HCT116 (cell line): Measurements from ENCODE around the gene LSM6. TPM values are rescaled to one million over a fixed set of nuclear protein-coding genes. Genes with fewer than 3 reads are reported as not detected.

Experiments used
- ATAC-seq: fragments of 200-7000 bp; cut with Tn5 transposase; 2 replicates; pipeline ENCODE4 v1.9.1; 2020; ENCODE audit warnings: mild to moderate bottlenecking, moderate library complexity
- BruUV-seq: library from RNA; stranded (reverse); fragments of 400-500 nt; replicated peaks from 2 replicates; lab custom pipeline; 2021; lab: Mats Ljungman, UMichigan
- CTCF ChIA-PET: fragments of 300-600 bp; sonication (Branson Sonifier 250); formaldehyde crosslinking; loops from one replicate; lab custom pipeline; 2021; ENCODE audit warnings: antibody characterized with exemption; lab: Charles Lee
- POLR2A ChIA-PET: fragments of 300-600, 350-600 bp; sonication (Branson Sonifier 250); formaldehyde crosslinking; loops from one replicate; lab custom pipeline; 2021; ENCODE audit warnings: antibody characterized with exemption; lab: Charles Lee
- RAD21 ChIA-PET, 2 experiments: fragments of 300-600 bp; sonication (Branson Sonifier 250); formaldehyde crosslinking; loops; one replicate each; lab custom pipeline; 2023; ENCODE audit warnings: low total read pairs in 2 of 2; ENCODE audit not compliant: uncharacterized antibody in 2 of 2, unreplicated experiment in 2 of 2, low non-redundant PET in 1 of 2; lab: Charles Lee
- DNase-seq: peaks from one replicate; pipeline ENCODE4 v3.0.0-alpha.2; 2010; ENCODE audit warnings: low read depth, low spot score
- H2AFZ ChIP-seq: fragments of 200-600 bp; shearing (Covaris generic), sonication (generic); 2 replicates; pipeline ENCODE4 v1.6.1; 2017; ENCODE audit warnings: low read depth, mixed run types, mixed read lengths, antibody characterized with exemption, low read length; ENCODE audit not compliant: poor library complexity, severe bottlenecking
- H3K27ac ChIP-seq: 2 replicates; pipeline ENCODE4 v1.5.1; 2012; ENCODE audit warnings: low read depth, low read length
- H3K27me3 ChIP-seq: fragments of 200-600 bp; sonication (generic); 2 replicates; pipeline ENCODE4 v1.6.1; 2016; ENCODE audit warnings: mixed run types, low read length, mixed read lengths; ENCODE audit not compliant: insufficient read depth
- H3K36me3 ChIP-seq, 2 experiments: fragments of 200-500 bp in 1 of 2; fragments of 200-600 bp in 1 of 2; sonication (Bioruptor generic) in 1 of 2; sonication (generic) in 1 of 2; 2 replicates each; pipeline versions ENCODE4 v1.5.1 to v1.6.1; 2014 to 2016; ENCODE audit warnings: low read length in 2 of 2, inconsistent platforms in 1 of 2, mixed read lengths in 1 of 2, mixed run types in 1 of 2; ENCODE audit not compliant: insufficient read depth in 2 of 2, control insufficient read depth in 1 of 2
- H3K4me1 ChIP-seq, 2 experiments: fragments of 200-600 bp in 1 of 2; sonication (generic) in 1 of 2; 2 replicates each; pipeline versions ENCODE4 v1.5.1 to v1.6.1; 2012 to 2017; ENCODE audit warnings: low read length in 2 of 2, inconsistent platforms in 1 of 2, mild to moderate bottlenecking in 1 of 2, mixed read lengths in 1 of 2, mixed run types in 1 of 2, moderate library complexity in 1 of 2; ENCODE audit not compliant: insufficient read depth in 2 of 2, control insufficient read depth in 1 of 2
- H3K4me2 ChIP-seq: fragments of 200-600 bp; sonication (generic); 2 replicates; pipeline ENCODE4 v1.6.1; 2017; ENCODE audit warnings: mixed run types, low read length, mixed read lengths
- H3K4me3 ChIP-seq, 2 experiments: fragments of 200-600 bp in 1 of 2; sonication (generic) in 1 of 2; replicated peaks in 1 of 2; 2 replicates each; pipeline ENCODE4 v1.5.1; 2011 to 2016; ENCODE audit warnings: low read length in 2 of 2, control low read depth in 1 of 2, low read depth in 1 of 2, mild to moderate bottlenecking in 1 of 2, mixed read lengths in 1 of 2, mixed run types in 1 of 2
- H3K79me2 ChIP-seq: fragments of 200-600 bp; sonication (generic); 2 replicates; pipeline ENCODE4 v1.6.1; 2017; ENCODE audit warnings: mild to moderate bottlenecking, mixed run types, low read length, moderate library complexity, mixed read lengths; ENCODE audit not compliant: insufficient read depth
- H3K9ac ChIP-seq: fragments of 200-600 bp; sonication (generic); 2 replicates; pipeline ENCODE4 v1.6.1; 2016; ENCODE audit warnings: low read length, mixed read lengths
- H3K9me2 ChIP-seq: fragments of 200-600 bp; sonication (generic), shearing (Covaris generic); 2 replicates; pipeline ENCODE4 v1.6.1; 2017; ENCODE audit warnings: mixed run types, mild to moderate bottlenecking, moderate library complexity; ENCODE audit not compliant: insufficient read depth
- H3K9me3 ChIP-seq, 2 experiments: fragments of 200-500 bp in 1 of 2; fragments of 200-600 bp in 1 of 2; sonication (Bioruptor generic) in 1 of 2; sonication (generic) in 1 of 2; 2 replicates each; pipeline ENCODE4 v1.6.1; 2014 to 2017; ENCODE audit warnings: low read length in 2 of 2, mixed read lengths in 2 of 2, inconsistent platforms in 1 of 2, low read depth in 1 of 2, mild to moderate bottlenecking in 1 of 2, mixed run types in 1 of 2, moderate library complexity in 1 of 2; ENCODE audit not compliant: control insufficient read depth in 1 of 2, insufficient read depth in 1 of 2
- H4K20me1 ChIP-seq: fragments of 200-600 bp; sonication (generic), shearing (Covaris generic); 2 replicates; pipeline ENCODE4 v1.6.1; 2017; ENCODE audit warnings: mixed run types, mild to moderate bottlenecking, moderate library complexity; ENCODE audit not compliant: insufficient read depth
- CEBPB ChIP-seq: IDR thresholded peaks from 2 replicates; pipeline ENCODE4 v1.6.1; 2012; ENCODE audit warnings: low read depth
- CTCF ChIP-seq, 3 experiments: fragments of 200-600 bp in 1 of 3; sonication (generic) in 1 of 3; IDR thresholded peaks in 2 of 3; conservative IDR thresholded peaks in 1 of 3; 2 replicates each; pipeline ENCODE4 v1.5.1; 2012 to 2017; ENCODE audit warnings: low read depth in 2 of 3, low read length in 2 of 3, antibody characterized with exemption in 1 of 3, borderline replicate concordance in 1 of 3, control low read depth in 1 of 3, mild to moderate bottlenecking in 1 of 3, mixed read lengths in 1 of 3, mixed run types in 1 of 3, moderate library complexity in 1 of 3; ENCODE audit not compliant: insufficient read depth in 1 of 3
- ELF1 ChIP-seq: IDR thresholded peaks from 2 replicates; pipeline ENCODE4 v1.6.1; 2012; ENCODE audit warnings: low read depth, borderline replicate concordance
- EZH2phosphoT487 ChIP-seq: fragments of 200-600 bp; IDR thresholded peaks from 2 replicates; pipeline ENCODE4 v1.6.1; 2018; ENCODE audit warnings: antibody characterized with exemption, borderline replicate concordance
- FOSL1 ChIP-seq: IDR thresholded peaks from 2 replicates; pipeline ENCODE4 v1.6.1; 2012; ENCODE audit warnings: low read depth
- JUND ChIP-seq: IDR thresholded peaks from 2 replicates; pipeline ENCODE4 v1.6.1; 2012
- MAX ChIP-seq: IDR thresholded peaks from 2 replicates; pipeline ENCODE4 v1.6.1; 2012
- POLR2A ChIP-seq: IDR thresholded peaks from 2 replicates; pipeline ENCODE4 v1.7.0; 2011; ENCODE audit warnings: borderline replicate concordance; ENCODE audit not compliant: insufficient read depth, insufficient read length; ENCODE audit errors: extremely low read depth
- POLR2AphosphoS5 ChIP-seq: IDR thresholded peaks from 2 replicates; pipeline ENCODE4 v1.6.1; 2011; ENCODE audit warnings: mild to moderate bottlenecking, low read depth, low read length, moderate library complexity
- SIN3A ChIP-seq: IDR thresholded peaks from 2 replicates; pipeline ENCODE4 v1.6.1; 2012; ENCODE audit warnings: low read depth
- SP1 ChIP-seq: IDR thresholded peaks from 2 replicates; pipeline ENCODE4 v1.6.1; 2012; ENCODE audit warnings: low read depth
- SRF ChIP-seq: IDR thresholded peaks from 2 replicates; pipeline ENCODE4 v1.6.1; 2012; ENCODE audit warnings: low read depth
- TCF7L2 ChIP-seq: IDR thresholded peaks from 2 replicates; pipeline ENCODE4 v1.7.0; 2011; ENCODE audit warnings: borderline replicate concordance, inconsistent platforms; ENCODE audit not compliant: insufficient read depth, insufficient read length; ENCODE audit errors: extremely low read depth
- YY1 ChIP-seq: IDR thresholded peaks from 2 replicates; pipeline ENCODE4 v1.6.1; 2011; ENCODE audit warnings: low read length, low read depth, moderate library complexity, mild to moderate bottlenecking; ENCODE audit not compliant: insufficient replicate concordance; ENCODE audit errors: extremely low read depth
- ZFX ChIP-seq: fragments of 450-650 bp; IDR thresholded peaks from 2 replicates; pipeline ENCODE4 v1.6.1; 2017
- ZNF274 ChIP-seq: fragments of 200-500 bp; sonication (Bioruptor generic); IDR thresholded peaks from 2 replicates; pipeline ENCODE4 v1.6.1; 2014; ENCODE audit warnings: mild to moderate bottlenecking, low read depth, low read length, inconsistent platforms
- intact Hi-C: fragments of 100-400 bp; cut with micrococcal nuclease; formaldehyde crosslinking; loops from 2 replicates; pipeline ENCODE4 v1.10.0; 2022
- total RNA-seq: library from RNA; stranded (reverse); gene quantifications from one replicate; pipeline ENCODE4 v1.2.1, GENCODE V29; 2021; ENCODE audit not compliant: unreplicated experiment
- TF ChIP-seq, protein P1 (sequence below): IDR thresholded peaks from 2 replicates; pipeline ENCODE4 v1.6.1; 2012; ENCODE audit warnings: low read depth
- TF ChIP-seq, protein P2 (sequence below): IDR thresholded peaks from 2 replicates; pipeline ENCODE4 v1.6.1; 2011; ENCODE audit warnings: mild to moderate bottlenecking, low read length, moderate library complexity; ENCODE audit not compliant: insufficient replicate concordance; ENCODE audit errors: extremely low read depth

The LSM6 gene
- total RNA-seq, 1 experiment from 2014 or later, result 57.4 TPM

GRCh38 chr4:146222313-146222712 lies 46.8 kb downstream of the LSM6 start:
- H3K4me1 ChIP-seq, result peaks cover 0 to 8% of the 10 kb centered on the region in 2 experiments; a peak in 2 of 4 replicates
- TF ChIP-seq, protein P1, sequence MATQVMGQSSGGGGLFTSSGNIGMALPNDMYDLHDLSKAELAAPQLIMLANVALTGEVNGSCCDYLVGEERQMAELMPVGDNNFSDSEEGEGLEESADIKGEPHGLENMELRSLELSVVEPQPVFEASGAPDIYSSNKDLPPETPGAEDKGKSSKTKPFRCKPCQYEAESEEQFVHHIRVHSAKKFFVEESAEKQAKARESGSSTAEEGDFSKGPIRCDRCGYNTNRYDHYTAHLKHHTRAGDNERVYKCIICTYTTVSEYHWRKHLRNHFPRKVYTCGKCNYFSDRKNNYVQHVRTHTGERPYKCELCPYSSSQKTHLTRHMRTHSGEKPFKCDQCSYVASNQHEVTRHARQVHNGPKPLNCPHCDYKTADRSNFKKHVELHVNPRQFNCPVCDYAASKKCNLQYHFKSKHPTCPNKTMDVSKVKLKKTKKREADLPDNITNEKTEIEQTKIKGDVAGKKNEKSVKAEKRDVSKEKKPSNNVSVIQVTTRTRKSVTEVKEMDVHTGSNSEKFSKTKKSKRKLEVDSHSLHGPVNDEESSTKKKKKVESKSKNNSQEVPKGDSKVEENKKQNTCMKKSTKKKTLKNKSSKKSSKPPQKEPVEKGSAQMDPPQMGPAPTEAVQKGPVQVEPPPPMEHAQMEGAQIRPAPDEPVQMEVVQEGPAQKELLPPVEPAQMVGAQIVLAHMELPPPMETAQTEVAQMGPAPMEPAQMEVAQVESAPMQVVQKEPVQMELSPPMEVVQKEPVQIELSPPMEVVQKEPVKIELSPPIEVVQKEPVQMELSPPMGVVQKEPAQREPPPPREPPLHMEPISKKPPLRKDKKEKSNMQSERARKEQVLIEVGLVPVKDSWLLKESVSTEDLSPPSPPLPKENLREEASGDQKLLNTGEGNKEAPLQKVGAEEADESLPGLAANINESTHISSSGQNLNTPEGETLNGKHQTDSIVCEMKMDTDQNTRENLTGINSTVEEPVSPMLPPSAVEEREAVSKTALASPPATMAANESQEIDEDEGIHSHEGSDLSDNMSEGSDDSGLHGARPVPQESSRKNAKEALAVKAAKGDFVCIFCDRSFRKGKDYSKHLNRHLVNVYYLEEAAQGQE, result no peak
- TF ChIP-seq SP1, result 0 out of 2 replicates have a peak, but pooled peaks have one; percentile 16
- no peak for TF ChIP-seq MAX
- TF ChIP-seq, protein P2, sequence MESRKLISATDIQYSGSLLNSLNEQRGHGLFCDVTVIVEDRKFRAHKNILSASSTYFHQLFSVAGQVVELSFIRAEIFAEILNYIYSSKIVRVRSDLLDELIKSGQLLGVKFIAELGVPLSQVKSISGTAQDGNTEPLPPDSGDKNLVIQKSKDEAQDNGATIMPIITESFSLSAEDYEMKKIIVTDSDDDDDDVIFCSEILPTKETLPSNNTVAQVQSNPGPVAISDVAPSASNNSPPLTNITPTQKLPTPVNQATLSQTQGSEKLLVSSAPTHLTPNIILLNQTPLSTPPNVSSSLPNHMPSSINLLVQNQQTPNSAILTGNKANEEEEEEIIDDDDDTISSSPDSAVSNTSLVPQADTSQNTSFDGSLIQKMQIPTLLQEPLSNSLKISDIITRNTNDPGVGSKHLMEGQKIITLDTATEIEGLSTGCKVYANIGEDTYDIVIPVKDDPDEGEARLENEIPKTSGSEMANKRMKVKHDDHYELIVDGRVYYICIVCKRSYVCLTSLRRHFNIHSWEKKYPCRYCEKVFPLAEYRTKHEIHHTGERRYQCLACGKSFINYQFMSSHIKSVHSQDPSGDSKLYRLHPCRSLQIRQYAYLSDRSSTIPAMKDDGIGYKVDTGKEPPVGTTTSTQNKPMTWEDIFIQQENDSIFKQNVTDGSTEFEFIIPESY, result no peak
- TF ChIP-seq TCF7L2, result no peak
- peak; percentile 38; the same call in 1 of the 2 replicates for TF ChIP-seq FOSL1
- TF ChIP-seq POLR2AphosphoS5, result no peak
- no peak for TF ChIP-seq ELF1
- no peak for TF ChIP-seq YY1
- no peak for TF ChIP-seq EZH2phosphoT487
- no peak for TF ChIP-seq CEBPB
- TF ChIP-seq POLR2A, result no peak
- no peak for TF ChIP-seq CTCF (IDR thresholded peaks at IDR 0.05 in 2 of 3, conservative IDR thresholded peaks at IDR 0.05 in 1 of 3; ENCODE audit: borderline replicate concordance in 1 of 3, insufficient read depth in 1 of 3, low read depth in 2 of 3, low read length in 2 of 3)
- TF ChIP-seq JUND, result peak; percentile 8; the same call in 1 of the 2 replicates
- no peak for TF ChIP-seq SIN3A
- no peak for TF ChIP-seq ZFX
- TF ChIP-seq ZNF274, result no peak
- TF ChIP-seq SRF, result no peak
- no peak for DNase-seq
- POLR2A ChIA-PET, result no interaction called here
- CTCF ChIA-PET, result no interaction called here
- no peaks in the 10 kb centered on the region for H3K9me3 ChIP-seq
- H3K9ac ChIP-seq, result no peak overlapping the region
- H3K27me3 ChIP-seq, result no peaks in the 10 kb centered on the region
- H3K4me3 ChIP-seq, result peak overlapping the region in 1 of 2 experiments; percentile 19; a peak in 1 of 4 replicates
- peak; percentile 64 for ATAC-seq
- H3K9me2 ChIP-seq, result no peaks in the 10 kb centered on the region
- no TSS peak for BruUV-seq
- H3K79me2 ChIP-seq, result no peaks in the 10 kb centered on the region
- no peak overlapping the region for H3K27ac ChIP-seq
- peak overlapping the region; percentile 56 for H2AFZ ChIP-seq
- H4K20me1 ChIP-seq, result no peaks in the 10 kb centered on the region
- H3K4me2 ChIP-seq, result peak overlapping the region; percentile 63
- RAD21 ChIA-PET, result no interaction called here
- intact Hi-C loops, result no loop called here
- no peaks in the 10 kb centered on the region for H3K36me3 ChIP-seq
